Measurements from ENCODE around the gene CTAGE9.
"Not testable (repeated sequence)": the region's sequence is repeated elsewhere in the genome, so short reads cannot be mapped to it uniquely, and the experiment has no call there.

CTAGE9 gene

GRCh38 chr6:131727868-131728267, 17.1 kb upstream of the CTAGE9 start:
- no peak for ATAC-seq

- no peak for ATAC-seq
These were observed 16.6 kb upstream of the CTAGE9 start for GRCh38 chr6:131727467-131727866.

- no peak for ATAC-seq
These were observed 13.3 kb upstream of the CTAGE9 start for GRCh38 chr6:131724114-131724513.

DNA sequence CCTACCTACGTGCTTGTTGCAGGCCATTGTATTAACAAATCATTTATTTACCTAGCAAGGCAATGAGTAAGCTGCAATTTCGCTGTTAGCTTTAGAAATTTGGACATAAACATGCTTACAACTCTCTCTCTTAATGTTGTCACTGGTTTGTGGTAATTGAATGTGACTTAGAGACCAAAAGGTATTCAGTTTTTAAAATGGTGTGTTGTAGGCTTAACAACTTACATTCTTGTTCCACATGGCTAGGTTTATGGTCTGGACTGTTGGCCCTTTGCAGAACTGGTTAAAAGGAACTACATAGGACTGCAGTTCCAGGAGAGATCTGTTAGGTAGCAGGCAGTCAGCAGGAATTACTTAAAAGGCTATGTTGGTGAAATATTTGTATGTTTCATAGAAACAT, 10.3 kb upstream of the CTAGE9 start:
- ATAC-seq, result no peak

- ATAC-seq, result no peak
These were observed 7.2 kb upstream of the CTAGE9 start for GRCh38 chr6:131717836-131718542.

DNA sequence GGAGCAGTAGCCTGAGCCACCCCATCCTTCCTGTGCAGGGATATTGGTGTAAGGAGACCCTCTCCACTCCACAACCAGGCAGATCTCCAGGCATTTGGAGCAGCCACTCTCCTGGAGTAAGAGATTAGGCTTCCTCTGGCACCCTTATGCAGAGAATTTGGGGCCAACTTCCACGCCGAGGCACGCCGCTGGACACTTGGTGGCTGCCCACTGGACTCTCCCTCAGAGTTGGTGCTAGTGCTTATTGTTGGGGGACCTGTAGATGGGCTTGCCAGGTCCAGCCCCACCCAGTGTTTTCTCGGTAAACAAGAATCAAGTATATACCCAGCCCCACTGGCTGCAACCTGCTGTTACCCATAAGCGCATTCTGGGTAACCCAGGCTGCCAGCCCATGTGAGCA, 4.8 kb upstream of the CTAGE9 start:
- not testable (repeated sequence) for ATAC-seq

DNA sequence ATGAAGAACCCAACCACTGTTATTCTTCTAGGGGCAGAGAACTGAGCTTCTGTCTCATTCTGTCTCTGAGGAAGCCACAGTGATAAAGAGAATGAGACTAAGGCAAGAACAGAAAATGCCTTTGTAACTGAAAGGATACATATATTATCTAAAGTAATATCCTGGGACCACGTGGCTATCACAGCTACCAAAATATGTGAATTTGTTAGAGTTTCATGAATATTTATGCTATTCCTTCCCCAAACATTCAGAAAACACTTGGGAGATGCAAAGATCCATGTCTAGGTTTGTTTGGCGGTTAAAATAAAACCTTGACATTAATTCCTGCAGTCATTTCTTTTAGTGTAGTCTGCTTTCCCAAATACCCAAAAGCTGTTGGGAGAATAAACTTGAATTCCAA, 6.9 kb downstream of the CTAGE9 start:
- not testable (repeated sequence) for ATAC-seq

GRCh38 chr6:131700851-131701250, 10.0 kb downstream of the CTAGE9 start:
- not testable (repeated sequence) for ATAC-seq

GRCh38 chr6:131696956-131697355, 13.9 kb downstream of the CTAGE9 start:
- ATAC-seq, result no peak

- peak; percentile 44 to 59 for ATAC-seq
These were observed 15.9 kb downstream of the CTAGE9 start for GRCh38 chr6:131694832-131695426.

- no peak for ATAC-seq
These were observed 17.4 kb downstream of the CTAGE9 start for GRCh38 chr6:131693384-131693783.

- no peak for ATAC-seq
These were observed 18.2 kb downstream of the CTAGE9 start for GRCh38 chr6:131692589-131692988.

- no peak for ATAC-seq
These were observed 18.8 kb downstream of the CTAGE9 start for GRCh38 chr6:131692031-131692430.

GRCh38 chr6:131688286-131688685, 22.5 kb downstream of the CTAGE9 start:
- peak in 1 of 2 donors; percentile 22 for ATAC-seq

- ATAC-seq, result no peak
These were observed 23.8 kb downstream of the CTAGE9 start for GRCh38 chr6:131687022-131687421.

DNA sequence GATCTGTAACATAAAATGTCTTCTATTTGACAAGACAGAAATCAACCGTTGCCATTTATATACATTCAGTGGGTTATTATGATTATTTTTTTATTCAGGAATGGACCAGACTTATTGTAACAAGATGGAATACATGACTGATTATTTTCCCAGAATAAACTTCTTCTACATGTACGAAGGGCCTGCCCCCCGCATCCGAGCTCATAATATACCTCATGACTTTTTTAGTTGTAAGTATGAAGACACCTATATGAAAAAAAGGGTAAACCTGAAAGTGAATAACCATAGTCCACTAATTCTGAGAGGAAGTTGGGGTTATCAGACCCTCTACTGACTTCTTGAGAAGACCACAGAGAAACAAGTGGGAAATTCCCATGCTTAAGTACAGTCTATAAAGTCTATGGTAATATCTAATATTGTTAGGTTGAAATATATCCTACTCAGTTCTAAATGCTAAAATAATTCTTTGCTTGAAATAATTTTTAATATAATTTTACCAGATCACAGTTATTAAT, 25.5 kb downstream of the CTAGE9 start:
- peak; percentile 59 to 76 for ATAC-seq

- ATAC-seq, result peak in 1 of 2 donors; percentile 16
These were observed 27.3 kb downstream of the CTAGE9 start for GRCh38 chr6:131683479-131683878.

GRCh38 chr6:131682442-131682841, 28.4 kb downstream of the CTAGE9 start:
- ATAC-seq, result no peak

- ATAC-seq, result no peak
These were observed 29.2 kb downstream of the CTAGE9 start for GRCh38 chr6:131681585-131681984.

DNA sequence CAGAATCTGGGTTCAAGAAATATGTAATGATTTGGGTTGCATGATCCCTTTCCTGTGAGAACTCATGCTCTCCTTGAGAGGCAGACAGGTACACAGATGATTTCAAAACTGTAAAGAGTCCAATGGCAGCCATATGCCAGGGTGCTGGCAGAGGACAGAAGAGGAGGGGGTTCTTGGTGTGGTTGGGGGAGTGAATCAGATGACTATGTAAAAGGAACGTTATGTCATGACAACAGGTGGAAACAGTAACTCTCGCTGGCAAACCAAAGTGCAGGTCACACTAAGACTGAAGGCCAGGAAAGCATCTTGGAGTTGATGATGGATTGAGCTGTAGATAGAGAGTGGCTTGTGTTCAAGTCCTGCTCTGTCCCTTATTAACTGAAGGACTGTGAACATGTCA, 29.9 kb downstream of the CTAGE9 start:
- ATAC-seq, result no peak

DNA sequence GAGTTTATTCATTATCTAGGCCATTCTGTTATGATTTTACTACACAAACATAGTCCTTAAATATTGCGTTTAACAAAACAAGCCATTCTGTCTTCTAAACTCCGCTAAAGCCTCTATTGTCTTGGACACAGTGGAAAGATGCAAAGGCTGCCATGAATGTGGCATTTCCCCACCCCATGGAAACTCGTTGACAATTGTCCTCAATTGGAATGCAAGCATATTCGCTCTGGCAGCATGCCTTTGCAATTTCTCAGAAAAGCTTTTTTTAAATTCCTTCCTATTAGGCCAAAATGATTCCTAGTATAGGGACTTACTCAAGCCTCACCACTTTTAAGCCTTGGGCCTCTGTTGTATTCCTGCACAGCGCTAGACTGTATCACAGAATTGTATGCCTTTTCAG, 32.4 kb downstream of the CTAGE9 start:
- no peak for ATAC-seq

DNA sequence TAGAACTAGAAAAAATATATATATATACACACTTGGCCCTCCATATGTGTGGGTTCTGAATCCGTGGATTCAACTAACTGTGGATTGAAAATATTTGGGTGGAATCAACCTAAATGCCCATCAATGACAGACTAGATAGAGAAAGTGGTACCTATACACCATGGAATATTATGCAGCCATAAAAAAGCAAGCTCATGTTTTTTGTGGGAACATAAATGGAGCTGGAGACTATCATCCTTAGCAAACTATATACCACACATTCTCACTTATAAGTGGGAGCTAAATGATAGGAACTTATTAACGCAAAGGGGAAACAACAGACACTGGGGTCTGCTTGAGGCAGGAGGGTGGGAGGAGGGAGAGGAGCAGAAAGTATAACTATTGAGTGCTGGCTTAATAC, 37.6 kb downstream of the CTAGE9 start:
- ATAC-seq, result no peak

- no peak for ATAC-seq
These were observed 40.9 kb downstream of the CTAGE9 start for GRCh38 chr6:131669891-131670290.

GRCh38 chr6:131663578-131664165, 47.1 kb downstream of the CTAGE9 start:
- ATAC-seq, result no peak
